HepG2 (cell line): ENCODE measurements around the gene NFATC2. TPM values are rescaled to one million over a fixed set of nuclear protein-coding genes. Genes with fewer than 3 reads are reported as not detected.

Experiments used
- BHLHE40 ChIP-seq: IDR thresholded peaks from 2 replicates; pipeline ENCODE4 v1.6.1; 2011; ENCODE audit warnings: low read length, improper control_type of control experiment
- DPF2 ChIP-seq: sonication (generic); formaldehyde crosslinking; IDR thresholded peaks from 2 replicates; pipeline ENCODE4 v1.4.0; 2020; ENCODE audit warnings: mild to moderate bottlenecking, low read depth, missing genetic modification reagents, borderline replicate concordance
- ESRRA ChIP-seq: sonication (generic); formaldehyde crosslinking; IDR thresholded peaks from 2 replicates; pipeline ENCODE4 v1.5.1; 2020; ENCODE audit warnings: mild to moderate bottlenecking, low read depth, missing genetic modification reagents
- WIZ ChIP-seq: sonication (generic); formaldehyde crosslinking; IDR thresholded peaks from 2 replicates; pipeline ENCODE4 v1.5.1; 2020; ENCODE audit warnings: mild to moderate bottlenecking, missing genetic modification reagents
- ZNF224 ChIP-seq: sonication (generic); formaldehyde crosslinking; IDR thresholded peaks from 2 replicates; pipeline ENCODE4 v1.5.0; 2020; ENCODE audit warnings: mild to moderate bottlenecking, missing genetic modification reagents
- ZNF24 ChIP-seq: fragments of 450-650 bp; IDR thresholded peaks from 2 replicates; pipeline ENCODE4 v1.6.1; 2017; ENCODE audit warnings: antibody characterized with exemption, mild to moderate bottlenecking
- ZNF337 ChIP-seq: sonication (generic); formaldehyde crosslinking; IDR thresholded peaks from 2 replicates; pipeline ENCODE4 v1.5.1; 2020; ENCODE audit warnings: missing genetic modification reagents, low read depth, mild to moderate bottlenecking, borderline replicate concordance
- ZNF746 ChIP-seq: sonication (generic); formaldehyde crosslinking; IDR thresholded peaks from 2 replicates; pipeline ENCODE4 v1.8.0; 2022; ENCODE audit warnings: mild to moderate bottlenecking, missing genetic modification reagents
- polyA plus RNA-seq, 8 experiments: library from polyadenylated mRNA; depleted of rRNA in 3 of 8; stranded (reverse) in 7 of 8; unstranded in 1 of 8; fragments of >200 nt; fragmentation: Illumina TruSeq in 4 of 8; extraction: Trizol in 4 of 8; gene quantifications; 2 replicates each; pipeline versions ENCODE4 v1.2.1 to v1.2.3, GENCODE V29; 2011 to 2016; ENCODE audit warnings: low read depth in 4 of 8, missing spikeins in 1 of 8, mixed read lengths in 1 of 8; ENCODE audit not compliant: insufficient read depth in 1 of 8
- total RNA-seq, 5 experiments: library from RNA; depleted of rRNA; stranded (reverse); fragments of >200 nt; fragmentation: Illumina TruSeq; extraction: Trizol; gene quantifications; 2 replicates each; pipeline ENCODE4 v1.2.3, GENCODE V29; 2016; ENCODE audit warnings: low read depth in 1 of 5
- TF ChIP-seq, protein P1 (sequence below), 2 experiments: fragments of 450-650 bp in 1 of 2; sonication (generic) in 1 of 2; formaldehyde crosslinking in 1 of 2; IDR thresholded peaks; 2 replicates each; pipeline versions ENCODE4 v1.6.1 to v1.8.0; 2016 to 2022; ENCODE audit warnings: antibody characterized with exemption in 1 of 2, mild to moderate bottlenecking in 1 of 2, missing genetic modification reagents in 1 of 2
- TF ChIP-seq, protein P2 (sequence below): sonication (generic); formaldehyde crosslinking; IDR thresholded peaks from 2 replicates; pipeline ENCODE4 v1.4.0; 2020; ENCODE audit warnings: low read depth, missing genetic modification reagents
- TF ChIP-seq, protein P3 (sequence below): sonication (generic); formaldehyde crosslinking; IDR thresholded peaks from 2 replicates; pipeline ENCODE4 v1.5.0; 2020; ENCODE audit warnings: mild to moderate bottlenecking, missing genetic modification reagents, moderate library complexity
- TF ChIP-seq, protein P4 (sequence below): IDR thresholded peaks from 2 replicates; pipeline ENCODE4 v1.6.1; 2018; ENCODE audit warnings: missing genetic modification reagents

NFATC2 gene
- total and polyA plus RNA-seq, 2 of the 13 experiments (the other 11 are each of a cell fraction or from before 2014, with no cell fraction given): 1.9 to 3.3 TPM

DNA sequence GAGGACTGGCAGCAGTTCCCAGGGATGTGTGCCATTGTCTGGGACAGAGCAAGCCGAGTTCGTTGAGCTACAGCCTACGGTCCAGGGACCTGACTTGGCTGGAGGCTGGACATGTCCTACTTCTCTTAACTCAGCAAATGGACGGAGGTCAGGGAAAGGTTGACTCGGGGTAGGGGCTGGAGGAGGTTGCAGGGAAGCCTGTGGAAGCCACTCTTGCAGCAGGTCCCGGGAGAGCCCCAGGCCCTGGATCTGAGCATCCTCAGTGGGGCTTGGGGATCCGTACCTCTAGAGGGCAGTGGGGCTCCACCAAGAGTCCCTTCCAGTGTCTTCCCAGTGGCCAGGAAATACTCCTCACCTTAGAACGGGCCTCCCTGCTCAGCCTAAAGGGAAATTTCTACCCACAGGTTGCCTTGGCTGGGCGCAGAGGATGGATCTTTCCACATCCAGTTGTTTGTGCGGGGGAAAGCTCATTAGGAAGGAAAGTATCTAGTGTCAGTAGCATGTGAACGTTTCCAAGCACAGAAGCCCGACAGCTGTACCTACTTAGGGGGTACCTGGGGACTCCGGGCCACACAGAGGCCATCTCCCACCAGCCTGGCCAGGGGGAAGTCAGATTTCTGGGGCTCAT lies 170.2 kb downstream of the NFATC2 start (continued):
- TF ChIP-seq, protein P1, sequence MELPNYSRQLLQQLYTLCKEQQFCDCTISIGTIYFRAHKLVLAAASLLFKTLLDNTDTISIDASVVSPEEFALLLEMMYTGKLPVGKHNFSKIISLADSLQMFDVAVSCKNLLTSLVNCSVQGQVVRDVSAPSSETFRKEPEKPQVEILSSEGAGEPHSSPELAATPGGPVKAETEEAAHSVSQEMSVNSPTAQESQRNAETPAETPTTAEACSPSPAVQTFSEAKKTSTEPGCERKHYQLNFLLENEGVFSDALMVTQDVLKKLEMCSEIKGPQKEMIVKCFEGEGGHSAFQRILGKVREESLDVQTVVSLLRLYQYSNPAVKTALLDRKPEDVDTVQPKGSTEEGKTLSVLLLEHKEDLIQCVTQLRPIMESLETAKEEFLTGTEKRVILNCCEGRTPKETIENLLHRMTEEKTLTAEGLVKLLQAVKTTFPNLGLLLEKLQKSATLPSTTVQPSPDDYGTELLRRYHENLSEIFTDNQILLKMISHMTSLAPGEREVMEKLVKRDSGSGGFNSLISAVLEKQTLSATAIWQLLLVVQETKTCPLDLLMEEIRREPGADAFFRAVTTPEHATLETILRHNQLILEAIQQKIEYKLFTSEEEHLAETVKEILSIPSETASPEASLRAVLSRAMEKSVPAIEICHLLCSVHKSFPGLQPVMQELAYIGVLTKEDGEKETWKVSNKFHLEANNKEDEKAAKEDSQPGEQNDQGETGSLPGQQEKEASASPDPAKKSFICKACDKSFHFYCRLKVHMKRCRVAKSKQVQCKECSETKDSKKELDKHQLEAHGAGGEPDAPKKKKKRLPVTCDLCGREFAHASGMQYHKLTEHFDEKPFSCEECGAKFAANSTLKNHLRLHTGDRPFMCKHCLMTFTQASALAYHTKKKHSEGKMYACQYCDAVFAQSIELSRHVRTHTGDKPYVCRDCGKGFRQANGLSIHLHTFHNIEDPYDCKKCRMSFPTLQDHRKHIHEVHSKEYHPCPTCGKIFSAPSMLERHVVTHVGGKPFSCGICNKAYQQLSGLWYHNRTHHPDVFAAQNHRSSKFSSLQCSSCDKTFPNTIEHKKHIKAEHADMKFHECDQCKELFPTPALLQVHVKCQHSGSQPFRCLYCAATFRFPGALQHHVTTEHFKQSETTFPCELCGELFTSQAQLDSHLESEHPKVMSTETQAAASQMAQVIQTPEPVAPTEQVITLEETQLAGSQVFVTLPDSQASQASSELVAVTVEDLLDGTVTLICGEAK (IDR thresholded peaks at IDR 0.05): no peak
- TF ChIP-seq, protein P1 (CRISPR knock-in tag; IDR thresholded peaks at IDR 0.05): 0 out of 2 replicates have a peak, but pooled peaks have one; percentile 25
- no peak for TF ChIP-seq WIZ (CRISPR knock-in tag)
- TF ChIP-seq DPF2 (CRISPR knock-in tag): no peak
- TF ChIP-seq ZNF746 (CRISPR knock-in tag): 0 out of 2 replicates have a peak, but pooled peaks have one; percentile 52
- 0 out of 2 replicates have a peak, but pooled peaks have one; percentile 9 for TF ChIP-seq BHLHE40
- TF ChIP-seq, protein P2, sequence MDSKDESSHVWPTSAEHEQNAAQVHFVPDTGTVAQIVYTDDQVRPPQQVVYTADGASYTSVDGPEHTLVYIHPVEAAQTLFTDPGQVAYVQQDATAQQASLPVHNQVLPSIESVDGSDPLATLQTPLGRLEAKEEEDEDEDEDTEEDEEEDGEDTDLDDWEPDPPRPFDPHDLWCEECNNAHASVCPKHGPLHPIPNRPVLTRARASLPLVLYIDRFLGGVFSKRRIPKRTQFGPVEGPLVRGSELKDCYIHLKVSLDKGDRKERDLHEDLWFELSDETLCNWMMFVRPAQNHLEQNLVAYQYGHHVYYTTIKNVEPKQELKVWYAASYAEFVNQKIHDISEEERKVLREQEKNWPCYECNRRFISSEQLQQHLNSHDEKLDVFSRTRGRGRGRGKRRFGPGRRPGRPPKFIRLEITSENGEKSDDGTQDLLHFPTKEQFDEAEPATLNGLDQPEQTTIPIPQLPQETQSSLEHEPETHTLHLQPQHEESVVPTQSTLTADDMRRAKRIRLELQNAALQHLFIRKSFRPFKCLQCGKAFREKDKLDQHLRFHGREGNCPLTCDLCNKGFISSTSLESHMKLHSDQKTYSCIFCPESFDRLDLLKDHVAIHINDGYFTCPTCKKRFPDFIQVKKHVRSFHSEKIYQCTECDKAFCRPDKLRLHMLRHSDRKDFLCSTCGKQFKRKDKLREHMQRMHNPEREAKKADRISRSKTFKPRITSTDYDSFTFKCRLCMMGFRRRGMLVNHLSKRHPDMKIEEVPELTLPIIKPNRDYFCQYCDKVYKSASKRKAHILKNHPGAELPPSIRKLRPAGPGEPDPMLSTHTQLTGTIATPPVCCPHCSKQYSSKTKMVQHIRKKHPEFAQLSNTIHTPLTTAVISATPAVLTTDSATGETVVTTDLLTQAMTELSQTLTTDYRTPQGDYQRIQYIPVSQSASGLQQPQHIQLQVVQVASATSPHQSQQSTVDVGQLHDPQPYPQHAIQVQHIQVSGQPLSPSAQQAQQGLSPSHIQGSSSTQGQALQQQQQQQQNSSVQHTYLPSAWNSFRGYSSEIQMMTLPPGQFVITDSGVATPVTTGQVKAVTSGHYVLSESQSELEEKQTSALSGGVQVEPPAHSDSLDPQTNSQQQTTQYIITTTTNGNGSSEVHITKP (CRISPR knock-in tag): no peak
- no peak for TF ChIP-seq ZNF24
- 0 out of 2 replicates have a peak, but pooled peaks have one; percentile 34 for TF ChIP-seq ESRRA
- peak; percentile 66; the same call in 1 of the 2 replicates for TF ChIP-seq ZNF224 (CRISPR knock-in tag)
- TF ChIP-seq ZNF337 (CRISPR knock-in tag): no peak
- TF ChIP-seq, protein P3, sequence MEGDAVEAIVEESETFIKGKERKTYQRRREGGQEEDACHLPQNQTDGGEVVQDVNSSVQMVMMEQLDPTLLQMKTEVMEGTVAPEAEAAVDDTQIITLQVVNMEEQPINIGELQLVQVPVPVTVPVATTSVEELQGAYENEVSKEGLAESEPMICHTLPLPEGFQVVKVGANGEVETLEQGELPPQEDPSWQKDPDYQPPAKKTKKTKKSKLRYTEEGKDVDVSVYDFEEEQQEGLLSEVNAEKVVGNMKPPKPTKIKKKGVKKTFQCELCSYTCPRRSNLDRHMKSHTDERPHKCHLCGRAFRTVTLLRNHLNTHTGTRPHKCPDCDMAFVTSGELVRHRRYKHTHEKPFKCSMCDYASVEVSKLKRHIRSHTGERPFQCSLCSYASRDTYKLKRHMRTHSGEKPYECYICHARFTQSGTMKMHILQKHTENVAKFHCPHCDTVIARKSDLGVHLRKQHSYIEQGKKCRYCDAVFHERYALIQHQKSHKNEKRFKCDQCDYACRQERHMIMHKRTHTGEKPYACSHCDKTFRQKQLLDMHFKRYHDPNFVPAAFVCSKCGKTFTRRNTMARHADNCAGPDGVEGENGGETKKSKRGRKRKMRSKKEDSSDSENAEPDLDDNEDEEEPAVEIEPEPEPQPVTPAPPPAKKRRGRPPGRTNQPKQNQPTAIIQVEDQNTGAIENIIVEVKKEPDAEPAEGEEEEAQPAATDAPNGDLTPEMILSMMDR: peak; percentile 98
- TF ChIP-seq, protein P4, sequence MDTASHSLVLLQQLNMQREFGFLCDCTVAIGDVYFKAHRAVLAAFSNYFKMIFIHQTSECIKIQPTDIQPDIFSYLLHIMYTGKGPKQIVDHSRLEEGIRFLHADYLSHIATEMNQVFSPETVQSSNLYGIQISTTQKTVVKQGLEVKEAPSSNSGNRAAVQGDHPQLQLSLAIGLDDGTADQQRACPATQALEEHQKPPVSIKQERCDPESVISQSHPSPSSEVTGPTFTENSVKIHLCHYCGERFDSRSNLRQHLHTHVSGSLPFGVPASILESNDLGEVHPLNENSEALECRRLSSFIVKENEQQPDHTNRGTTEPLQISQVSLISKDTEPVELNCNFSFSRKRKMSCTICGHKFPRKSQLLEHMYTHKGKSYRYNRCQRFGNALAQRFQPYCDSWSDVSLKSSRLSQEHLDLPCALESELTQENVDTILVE (CRISPR knock-in tag): no peak
